Thyroid gland (tissue), 4 donors: ENCODE results near the gene COL20A1. TPM values are rescaled to one million over a fixed set of nuclear protein-coding genes. Genes with fewer than 3 reads are reported as not detected.

Experiments
- DNase-seq, 2 donors: peaks; one replicate each; pipeline ENCODE4 v3.0.0-alpha.2; 2019
- H3K27ac ChIP-seq, 3 donors: fragments of 200-600 bp; sonication (generic); 1 replicate in 2 of 3; 2 replicates in 1 of 3; pipeline ENCODE4 v1.5.1; 2016 to 2019; ENCODE audit warnings: mild to moderate bottlenecking in 1 of 3, moderate library complexity in 1 of 3
- H3K27me3 ChIP-seq: fragments of 200-600 bp; sonication (generic); one replicate; pipeline ENCODE4 v1.5.1; 2019
- H3K36me3 ChIP-seq, 2 donors: fragments of 200-600 bp; sonication (generic); one replicate each; pipeline ENCODE4 v1.5.1; 2016 to 2019
- H3K4me1 ChIP-seq, 2 donors: fragments of 200-600 bp; sonication (generic); one replicate each; pipeline ENCODE4 v1.5.1; 2017 to 2019
- H3K4me3 ChIP-seq, 3 donors: fragments of 200-600 bp; sonication (generic); replicated peaks in 1 of 3; 1 replicate in 2 of 3; 2 replicates in 1 of 3; pipeline ENCODE4 v1.5.1; 2016; ENCODE audit warnings: mild to moderate bottlenecking in 1 of 3
- H3K9me3 ChIP-seq: fragments of 200-600 bp; sonication (generic); one replicate; pipeline ENCODE4 v1.5.1; 2017
- CTCF ChIP-seq, 6 experiments: fragments of 200-600 bp in 3 of 6; fragments of 450-650 bp in 3 of 6; sonication (generic) in 3 of 6; IDR thresholded peaks; one replicate each; pipeline ENCODE4 v1.5.1; 2016 to 2019; ENCODE audit warnings: antibody characterized with exemption in 6 of 6, mild to moderate bottlenecking in 2 of 6, inconsistent platforms in 1 of 6, moderate library complexity in 1 of 6
- POLR2A ChIP-seq, 2 donors: fragments of 450-650 bp; IDR thresholded peaks; one replicate each; pipeline ENCODE4 v1.6.1; 2017; ENCODE audit warnings: antibody characterized with exemption in 2 of 2, mild to moderate bottlenecking in 2 of 2, moderate library complexity in 1 of 2
- WGBS, 2 donors: methylation state at CpG; one replicate each; pipeline ENCODE4 v1.1.5; 2017; 5-methylcytosine and 5-hydroxymethylcytosine counted together
- intact Hi-C: fragments of 100-400 bp; cut with DNase I; formaldehyde crosslinking; loops from one replicate; pipeline ENCODE4 v1.15.1; 2023
- total RNA-seq, 4 donors: library from RNA; depleted of rRNA; stranded (reverse); fragments of >200 nt; gene quantifications; one replicate each; pipeline ENCODE4 v1.2.3, GENCODE V29; 2016

Gene COL20A1
- total RNA-seq, 4 donors from 2014 or later = 0.13 TPM; not detected in 3

GRCh38 chr20:63306673-63307537, 13.9 kb downstream of the COL20A1 start:
- intact Hi-C loops = no loop called here
- Histone ChIP-seq H3K27me3 (peaks cover 6% of the 10 kb centered on the region), H3K36me3 (no peaks in the 10 kb centered on the region), H3K4me3 (no peak overlapping the region), H3K27ac (no peak overlapping the region), H3K9me3 (no peaks in the 10 kb centered on the region), H3K4me1 (no peaks in the 10 kb centered on the region)
- no peak for DNase-seq
- WGBS, 2 donors = 83 to 89% methylated on average over 6 to 12 of the region's 35 CpGs
- TF ChIP-seq CTCF (IDR thresholded peaks at IDR 0.05) (no peak), POLR2A (IDR thresholded peaks at IDR 0.05) (no peak)

- WGBS, 2 donors = 77 to 85% methylated on average over 9 to 15 of the region's 23 CpGs
- no peaks in the 10 kb centered on the region for H3K4me1 ChIP-seq
- no peak for DNase-seq
- H3K9me3 ChIP-seq = no peaks in the 10 kb centered on the region
- H3K27ac ChIP-seq = no peak overlapping the region
- H3K36me3 ChIP-seq = no peaks in the 10 kb centered on the region
- TF ChIP-seq POLR2A (IDR thresholded peaks at IDR 0.05) (no peak), CTCF (IDR thresholded peaks at IDR 0.05) (no peak)
- intact Hi-C loops = loop anchor here (2.0 kb wide), 1 partner anchor 73 kb away; no protein-coding TSS in a partner anchor
- peaks cover 6% of the 10 kb centered on the region for H3K27me3 ChIP-seq
- no peak overlapping the region for H3K4me3 ChIP-seq
Observed at GRCh38 chr20:63307538-63308217, 14.7 kb downstream of the COL20A1 start.

GRCh38 chr20:63308218-63308911, 15.4 kb downstream of the COL20A1 start:
- Histone ChIP-seq H3K9me3 (no peaks in the 10 kb centered on the region), H3K4me1 (no peaks in the 10 kb centered on the region), H3K27ac (no peak overlapping the region), H3K27me3 (peaks cover 6% of the 10 kb centered on the region), H3K4me3 (no peak overlapping the region), H3K36me3 (no peaks in the 10 kb centered on the region)
- intact Hi-C loops = loop anchor here (2.0 kb wide), 1 partner anchor 72 kb away; no protein-coding TSS in a partner anchor
- WGBS, 2 donors = 64% methylated on average over 4 of the region's 30 CpGs; no CpG with 5 or more reads in 1 of the 2 donors
- no peak for DNase-seq
- no peak for TF ChIP-seq POLR2A (IDR thresholded peaks at IDR 0.05)
- no peak for TF ChIP-seq CTCF (IDR thresholded peaks at IDR 0.05)

- WGBS, 2 donors = 21 to 28% methylated on average over 10 to 16 of the region's 35 CpGs
- Histone ChIP-seq H3K4me1 (no peaks in the 10 kb centered on the region), H3K27me3 (peaks cover 6% of the 10 kb centered on the region), H3K36me3 (no peaks in the 10 kb centered on the region), H3K27ac (no peak overlapping the region), H3K9me3 (no peaks in the 10 kb centered on the region), H3K4me3 (no peak overlapping the region)
- intact Hi-C loops = loop anchor here (2.0 kb wide), 1 partner anchor 71 kb away; no protein-coding TSS in a partner anchor
- TF ChIP-seq POLR2A (IDR thresholded peaks at IDR 0.05) = no peak
- peak; percentile 72 to 91 (median 85) for TF ChIP-seq CTCF (IDR thresholded peaks at IDR 0.05)
- peak; percentile 50 to 52 for DNase-seq
Observed at GRCh38 chr20:63309261-63310071, 16.5 kb downstream of the COL20A1 start.
